Neural progenitor cell (in vitro differentiated cells): Measurements from ENCODE around the gene DHRS11. TPM values are rescaled to one million over a fixed set of nuclear protein-coding genes. Genes with fewer than 3 reads are reported as not detected.

Experiments used
- DNase-seq: peaks from one replicate; pipeline ENCODE4 v3.0.0-alpha.2; 2016; ENCODE audit warnings: low spot score
- H2AFZ ChIP-seq: fragments of 200-600 bp; sonication (generic); replicated peaks from 2 replicates; pipeline ENCODE4 v1.6.1; 2016; ENCODE audit warnings: antibody characterized with exemption
- H3F3A ChIP-seq: fragments of 200-600 bp; sonication (generic); 2 replicates; pipeline ENCODE4 v1.6.1; 2016; ENCODE audit warnings: antibody characterized with exemption, low read depth
- H3K27ac ChIP-seq: fragments of 200-600 bp; sonication (generic); 2 replicates; pipeline ENCODE4 v1.5.1; 2016; ENCODE audit warnings: mild to moderate bottlenecking
- H3K27me3 ChIP-seq: fragments of 200-600 bp; sonication (generic); 2 replicates; pipeline ENCODE4 v1.6.1; 2016; ENCODE audit warnings: mild to moderate bottlenecking, moderate library complexity
- H3K36me3 ChIP-seq: fragments of 200-600 bp; sonication (generic); 2 replicates; pipeline ENCODE4 v1.5.1; 2016
- H3K4me1 ChIP-seq: fragments of 200-600 bp; sonication (generic); 2 replicates; pipeline ENCODE4 v1.6.1; 2016; ENCODE audit warnings: mixed run types
- H3K4me2 ChIP-seq: fragments of 200-600 bp; sonication (generic); 2 replicates; pipeline ENCODE4 v1.6.1; 2016
- H3K4me3 ChIP-seq: fragments of 200-600 bp; sonication (generic); 2 replicates; pipeline ENCODE4 v1.5.1; 2016
- H3K79me2 ChIP-seq: fragments of 200-600 bp; sonication (generic); 2 replicates; pipeline ENCODE4 v1.6.1; 2016; ENCODE audit warnings: low read depth
- H3K9ac ChIP-seq: fragments of 200-600 bp; sonication (generic); 2 replicates; pipeline ENCODE4 v1.6.1; 2016
- H3K9me3 ChIP-seq: fragments of 200-600 bp; sonication (generic); 2 replicates; pipeline ENCODE4 v1.5.1; 2016; ENCODE audit warnings: low read depth
- H4K20me1 ChIP-seq: fragments of 200-600 bp; sonication (generic); 2 replicates; pipeline ENCODE4 v1.6.1; 2016; ENCODE audit warnings: low read depth
- H3K27ac Mint-ChIP-seq: 3 replicates; pipeline ENCODE4 v1.8.0; 2021; ENCODE audit warnings: mixed read lengths
- H3K27me3 Mint-ChIP-seq: 2 replicates; pipeline ENCODE4 v1.8.0; 2022; ENCODE audit warnings: low read depth, mild to moderate bottlenecking, inconsistent platforms, moderate library complexity, mixed read lengths; ENCODE audit not compliant: insufficient read depth
- H3K36me3 Mint-ChIP-seq: 3 replicates; pipeline ENCODE4 v1.8.0; 2021; ENCODE audit warnings: mixed read lengths
- H3K4me1 Mint-ChIP-seq: 3 replicates; pipeline ENCODE4 v1.8.0; 2021; ENCODE audit warnings: mixed read lengths
- H3K4me3 Mint-ChIP-seq: 3 replicates; pipeline ENCODE4 v1.8.0; 2021; ENCODE audit warnings: mild to moderate bottlenecking, moderate library complexity, mixed read lengths
- H3K9me3 Mint-ChIP-seq: 3 replicates; pipeline ENCODE4 v1.8.0; 2020; ENCODE audit warnings: mixed read lengths
- CTCF ChIP-seq: fragments of 200-600 bp; sonication (generic); IDR thresholded peaks from 2 replicates; pipeline ENCODE4 v1.5.1; 2017; ENCODE audit warnings: antibody characterized with exemption, mild to moderate bottlenecking
- EZH2 ChIP-seq: fragments of 200-600 bp; sonication (generic); IDR thresholded peaks from 2 replicates; pipeline ENCODE4 v1.6.1; 2017; ENCODE audit warnings: antibody characterized with exemption, mild to moderate bottlenecking, moderate library complexity
- EZH2phosphoT487 ChIP-seq: fragments of 200-600 bp; sonication (generic); IDR thresholded peaks from 2 replicates; pipeline ENCODE4 v1.6.1; 2017; ENCODE audit warnings: antibody characterized with exemption
- total RNA-seq: library from RNA; depleted of rRNA; stranded (reverse); fragments of >200 nt; gene quantifications from 2 replicates; pipeline ENCODE4 v1.2.3, GENCODE V29; 2015; ENCODE audit warnings: low replicate concordance

The DHRS11 gene
- total RNA-seq, 1 donor from 2014 or later: 14.4 TPM

GRCh38 chr17:36612323-36612722, 20.6 kb downstream of the DHRS11 start:
- Histone ChIP-seq H3K4me1 (peaks cover 23% of the 10 kb centered on the region), H3K27me3 (no peaks in the 10 kb centered on the region), H2AFZ (no peak overlapping the region), H3K9ac (no peak overlapping the region), H4K20me1 (no peaks in the 10 kb centered on the region), H3K79me2 (no peaks in the 10 kb centered on the region), H3K4me3 (no peak overlapping the region), H3K9me3 (no peaks in the 10 kb centered on the region), H3F3A (peaks cover 8% of the 10 kb centered on the region), H3K4me2 (no peak overlapping the region), H3K36me3 (no peaks in the 10 kb centered on the region), H3K27ac (no peak overlapping the region)
- Mint-ChIP-seq H3K27me3 (peaks cover 7% of the 10 kb centered on the region), H3K36me3 (no peaks in the 10 kb centered on the region), H3K9me3 (no peaks in the 10 kb centered on the region), H3K27ac (no peak overlapping the region), H3K4me3 (no peak overlapping the region), H3K4me1 (peaks cover 5% of the 10 kb centered on the region)
- no peak for DNase-seq
- TF ChIP-seq EZH2 (no peak), EZH2phosphoT487 (no peak), CTCF (no peak)

- H3K9me3 Mint-ChIP-seq: no peaks in the 10 kb centered on the region
Observed at GRCh38 chr17:36613155-36613554, 21.5 kb downstream of the DHRS11 start.

GRCh38 chr17:36614081-36614480, 22.4 kb downstream of the DHRS11 start:
- Mint-ChIP-seq H3K4me1 (peaks cover 5% of the 10 kb centered on the region), H3K9me3 (no peaks in the 10 kb centered on the region), H3K27me3 (peaks cover 13% of the 10 kb centered on the region), H3K27ac (no peak overlapping the region), H3K36me3 (no peaks in the 10 kb centered on the region), H3K4me3 (no peak overlapping the region)
- H3F3A ChIP-seq: peaks cover 8% of the 10 kb centered on the region
- peaks cover 23% of the 10 kb centered on the region for H3K4me1 ChIP-seq
- H3K4me3 ChIP-seq: no peak overlapping the region
- H3K27me3 ChIP-seq: no peaks in the 10 kb centered on the region
- H3K9me3 ChIP-seq: no peaks in the 10 kb centered on the region
- TF ChIP-seq EZH2phosphoT487 (no peak), CTCF (no peak), EZH2 (no peak)
- H4K20me1 ChIP-seq: no peaks in the 10 kb centered on the region
- H2AFZ ChIP-seq: no peak overlapping the region
- no peaks in the 10 kb centered on the region for H3K36me3 ChIP-seq
- no peak overlapping the region for H3K4me2 ChIP-seq
- DNase-seq: no peak
- H3K9ac ChIP-seq: no peak overlapping the region
- H3K79me2 ChIP-seq: no peaks in the 10 kb centered on the region
- no peak overlapping the region for H3K27ac ChIP-seq

More at GRCh38 chr17:36613155-36613554, 21.5 kb downstream of the DHRS11 start:
- Histone ChIP-seq H3K9me3 (no peaks in the 10 kb centered on the region), H3K27me3 (no peaks in the 10 kb centered on the region), H3K4me2 (no peak overlapping the region), H3K4me3 (no peak overlapping the region), H4K20me1 (no peaks in the 10 kb centered on the region), H3K36me3 (no peaks in the 10 kb centered on the region), H3K79me2 (no peaks in the 10 kb centered on the region), H3F3A (peaks cover 8% of the 10 kb centered on the region), H2AFZ (no peak overlapping the region), H3K9ac (no peak overlapping the region), H3K27ac (no peak overlapping the region), H3K4me1 (peaks cover 23% of the 10 kb centered on the region)
- Mint-ChIP-seq H3K27ac (peak overlapping the region; percentile 87), H3K4me3 (no peak overlapping the region), H3K4me1 (peaks cover 5% of the 10 kb centered on the region), H3K36me3 (no peaks in the 10 kb centered on the region), H3K27me3 (peaks cover 13% of the 10 kb centered on the region)
- no peak for DNase-seq
- no peak for TF ChIP-seq CTCF
- TF ChIP-seq EZH2phosphoT487: no peak
- TF ChIP-seq EZH2: no peak
